KG1 (cell line): ENCODE results near the gene RIPK4.
"Not testable (repeated sequence)": the region's sequence is repeated elsewhere in the genome, so short reads cannot be mapped to it uniquely, and the experiment has no call there.

Experiments used
- DNase-seq: peaks from one replicate; lab custom pipeline; 2025; lab: John Stamatoyannopoulos, UW

RIPK4 gene

DNA sequence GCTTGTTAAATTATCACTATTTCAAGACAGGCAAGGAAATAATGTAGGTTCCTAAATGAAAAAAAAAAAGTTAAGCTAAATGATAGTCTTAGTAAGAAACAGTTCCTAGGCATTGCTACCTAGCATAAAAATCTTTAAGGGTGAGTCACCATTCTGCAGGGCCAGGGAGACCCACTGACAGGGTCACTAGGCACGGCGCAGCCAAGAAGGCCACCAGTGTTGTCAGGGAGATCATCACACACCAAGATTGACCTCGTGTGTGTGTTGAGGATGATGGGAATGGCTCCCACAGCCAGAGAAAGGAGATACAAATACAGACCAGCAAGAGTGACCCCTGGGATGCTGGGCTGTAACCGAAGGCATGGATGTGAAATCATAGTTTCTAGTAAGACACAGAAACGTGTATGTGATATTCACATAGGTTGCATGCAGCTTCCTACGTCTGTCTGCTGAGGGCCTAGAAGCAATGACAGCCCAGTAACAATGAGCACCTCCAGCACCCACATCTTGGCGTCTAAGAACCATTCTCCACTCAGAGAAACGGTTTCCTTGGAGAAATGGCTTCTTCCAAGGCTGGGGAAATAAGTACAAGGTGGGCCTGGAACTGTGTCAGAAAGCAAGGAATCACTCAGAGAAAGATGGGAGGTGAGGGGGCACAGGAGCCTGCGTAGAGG lies 29.1 kb downstream of the RIPK4 start:
- DNase-seq: no peak

DNA sequence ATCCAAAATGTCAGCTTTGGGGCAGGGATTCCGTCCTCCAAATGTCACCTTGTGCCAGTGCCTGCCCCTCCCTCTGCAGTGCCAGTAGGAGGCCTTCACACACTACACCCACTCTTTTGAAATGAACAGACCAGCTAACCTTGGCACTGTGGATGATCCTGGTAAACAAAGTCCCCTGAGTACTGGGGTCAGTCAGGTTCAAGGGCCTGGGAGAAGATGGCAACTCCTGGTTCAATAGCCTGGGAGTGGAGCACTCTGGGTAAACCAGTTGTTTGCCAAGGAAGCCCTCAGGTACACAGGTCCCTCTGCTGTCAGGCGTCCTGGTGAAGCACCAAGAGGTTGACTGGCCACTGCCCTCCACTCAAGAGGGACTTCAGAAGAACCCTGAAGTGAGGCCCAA lies 30.4 kb downstream of the RIPK4 start:
- no peak for DNase-seq

DNA sequence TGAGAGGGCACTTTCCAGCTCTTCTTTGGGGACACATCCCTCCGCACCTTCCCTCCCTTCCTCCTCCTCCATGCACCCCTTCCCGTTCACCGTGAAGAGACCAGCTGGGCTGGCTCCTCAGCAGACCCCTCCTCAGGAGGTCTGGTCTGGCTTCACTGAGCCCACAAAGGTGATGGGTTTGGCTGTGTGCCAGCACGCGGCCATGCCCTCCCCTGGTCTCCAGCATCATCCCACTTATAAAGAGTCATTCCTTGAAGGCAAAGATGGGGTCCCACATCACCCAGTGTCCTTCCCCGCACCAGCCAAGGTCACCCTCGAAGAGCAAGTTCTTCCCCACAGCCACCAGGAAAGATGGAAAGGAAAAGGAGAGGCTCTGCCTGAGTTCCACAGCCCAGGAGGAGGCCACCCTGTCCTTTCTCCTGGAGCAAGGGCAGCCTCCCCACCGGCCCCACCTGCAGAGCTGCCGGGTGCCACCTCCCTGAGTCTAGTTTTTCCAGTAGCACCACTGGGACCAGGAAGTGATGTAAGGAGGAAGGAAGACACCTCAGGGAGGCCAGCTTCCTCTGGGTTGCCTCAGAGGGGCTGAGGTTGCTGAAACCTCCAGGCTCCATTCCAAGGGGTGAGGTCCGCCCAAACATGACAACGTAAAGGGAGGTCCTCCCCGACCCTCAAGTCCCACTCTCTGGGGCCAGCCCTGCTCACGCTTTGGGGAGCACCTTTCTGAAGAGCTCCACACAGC lies 32.7 kb downstream of the RIPK4 start:
- DNase-seq: no peak

DNA sequence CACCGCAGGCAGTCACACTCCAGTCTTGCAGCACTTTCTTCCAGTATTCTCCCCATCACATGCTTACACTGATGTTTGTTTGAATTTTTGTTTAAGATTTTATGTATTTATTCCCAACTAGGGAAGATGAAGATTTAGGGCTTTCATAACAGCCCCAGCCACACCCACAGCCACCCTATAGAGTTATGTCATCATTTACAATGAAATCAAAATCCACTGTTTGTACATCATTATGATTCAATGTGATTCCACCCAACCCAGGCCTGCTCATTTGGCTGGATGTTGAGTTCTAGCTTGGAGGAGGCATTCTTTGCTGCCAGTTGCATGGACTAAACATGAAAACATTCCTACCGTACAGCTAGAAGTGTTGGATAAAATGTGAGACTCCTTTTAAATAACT lies 35.8 kb downstream of the RIPK4 start:
- DNase-seq: no peak

DNA sequence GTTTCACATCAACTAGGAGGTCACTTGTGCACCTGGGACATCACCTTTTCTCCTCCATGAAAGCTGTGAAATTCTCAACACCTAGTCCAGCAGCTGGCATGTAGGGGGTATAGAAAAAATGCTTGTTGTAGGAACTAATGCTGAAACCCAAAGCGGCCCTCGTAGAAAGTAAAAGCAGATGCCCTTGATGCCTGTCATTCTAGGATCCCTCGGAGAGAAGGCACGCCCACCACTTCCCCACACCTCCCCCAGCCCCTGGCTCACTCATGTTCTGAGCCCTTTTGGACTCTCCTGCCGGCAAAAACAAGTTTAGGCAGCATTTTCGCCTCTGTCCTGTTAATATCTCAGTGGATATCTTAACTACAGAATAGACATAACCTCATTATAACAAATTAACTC lies 36.5 kb downstream of the RIPK4 start:
- no peak for DNase-seq

DNA sequence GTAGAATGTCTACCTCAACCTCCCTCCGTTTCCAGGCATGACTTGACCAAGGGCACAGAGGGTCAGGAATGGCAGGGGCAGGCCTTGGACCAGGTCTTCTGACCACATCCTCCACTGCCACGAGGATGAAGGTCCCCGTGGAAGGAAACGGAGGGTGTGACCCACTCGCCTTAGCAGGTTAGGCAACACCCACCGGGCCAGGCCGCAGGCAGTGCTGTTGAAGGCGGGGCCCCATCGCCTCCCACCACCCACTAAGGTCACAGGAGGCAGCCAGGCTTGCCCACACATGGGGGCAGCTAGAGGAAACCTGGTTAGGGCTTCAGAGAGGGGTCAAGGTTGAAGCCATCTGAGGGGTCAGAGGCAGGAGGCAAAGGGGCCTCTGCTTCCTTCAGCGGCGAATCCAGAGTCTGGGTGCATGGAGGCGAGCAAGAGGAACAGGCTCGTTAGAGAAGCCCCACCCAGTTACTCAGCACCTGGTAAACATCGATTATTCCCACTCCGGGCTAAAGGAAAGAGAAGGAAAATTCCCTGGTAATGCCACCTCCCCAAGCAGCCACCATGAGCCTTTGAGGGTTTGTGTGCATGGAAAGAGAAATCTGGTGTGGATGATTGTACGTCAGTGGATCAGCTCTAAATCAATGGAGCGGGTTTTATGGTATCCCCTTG lies 37.0 kb downstream of the RIPK4 start:
- DNase-seq: no peak

DNA sequence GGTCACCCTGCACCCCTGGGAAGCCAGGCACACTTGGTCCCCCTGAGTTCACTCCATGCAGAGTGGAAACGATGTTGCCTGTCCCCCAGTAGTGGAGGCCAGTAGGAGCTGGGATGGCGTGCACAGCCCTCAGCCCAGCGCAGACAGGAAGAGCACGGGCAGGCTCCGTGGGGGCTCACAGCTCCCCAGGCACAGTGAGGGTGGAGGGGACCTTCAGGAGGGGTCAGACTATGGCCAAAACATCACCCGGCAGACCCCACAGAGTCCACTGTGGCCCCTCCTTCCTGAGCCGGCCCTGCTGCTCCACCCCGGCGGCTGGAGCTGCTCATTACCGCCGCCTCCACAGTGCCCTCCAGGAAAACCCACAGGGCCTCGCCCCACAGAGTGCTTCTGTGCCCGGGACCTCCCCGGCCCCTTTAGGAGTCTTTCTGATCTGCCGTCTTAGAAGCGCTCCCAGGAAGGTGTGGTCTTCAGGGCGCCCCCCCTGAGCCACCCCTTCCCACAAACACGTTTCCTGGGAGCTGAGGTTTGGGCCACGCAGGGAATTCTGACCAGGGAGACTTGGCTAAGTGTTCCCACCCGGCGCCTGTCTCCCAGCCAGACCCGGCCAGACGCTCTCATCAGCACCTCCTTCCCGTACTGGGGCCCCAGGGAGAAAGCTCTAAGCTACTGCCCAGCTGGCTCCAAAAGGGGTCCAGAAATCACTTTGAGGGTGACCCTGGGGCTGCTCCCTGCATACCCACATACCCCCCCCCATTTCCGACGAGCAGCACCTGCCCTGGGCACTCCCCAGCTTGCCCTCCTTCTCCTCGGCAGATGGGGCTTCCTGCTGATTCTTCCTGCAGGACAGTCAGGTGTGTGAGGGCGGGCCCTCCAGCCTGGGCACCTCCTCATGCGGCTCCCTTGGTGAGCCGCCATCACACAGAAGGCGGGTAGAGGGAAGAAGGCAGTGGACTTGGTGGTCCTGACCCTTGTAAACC lies 38.8 kb downstream of the RIPK4 start:
- DNase-seq: no peak

DNA sequence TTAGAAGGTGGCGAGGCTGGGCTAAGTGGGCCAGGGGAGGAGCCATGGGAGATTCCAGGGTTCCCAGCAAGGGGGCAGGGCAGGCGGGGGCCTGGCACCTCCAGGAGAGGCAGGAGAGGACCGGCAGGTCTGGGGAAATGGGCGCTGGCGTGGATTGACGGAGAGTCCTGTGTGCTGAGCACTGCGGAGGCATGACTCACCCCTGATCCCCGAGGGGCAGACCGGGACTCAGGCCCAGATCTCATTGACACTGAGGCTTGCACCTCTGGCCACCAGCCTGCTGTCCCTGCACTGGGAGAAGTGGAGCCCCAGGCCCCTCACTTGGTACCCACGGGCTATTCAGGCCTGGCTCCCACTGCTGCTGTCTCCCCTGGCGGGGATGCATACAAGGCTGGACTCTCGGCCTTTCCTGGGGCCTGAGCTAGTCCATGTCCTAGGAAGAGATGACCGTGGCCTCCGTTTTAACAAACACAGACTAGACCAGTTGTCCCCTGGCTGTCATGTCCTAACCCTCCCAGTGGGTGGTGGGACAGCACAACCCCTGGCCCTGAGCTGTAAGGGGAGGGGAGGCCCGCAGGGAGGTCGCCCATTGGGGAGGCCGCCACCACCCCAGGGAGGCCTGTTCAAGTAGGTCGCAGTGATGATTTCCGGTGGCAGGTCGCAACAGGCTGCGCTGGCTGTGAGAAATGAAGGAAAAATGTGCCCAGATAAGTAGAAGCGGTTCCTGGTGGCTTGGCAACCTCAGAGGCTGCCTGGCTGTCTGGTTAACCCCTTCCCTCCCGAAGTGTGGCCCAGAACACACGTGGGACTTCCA lies 39.7 kb downstream of the RIPK4 start:
- DNase-seq: no peak

DNA sequence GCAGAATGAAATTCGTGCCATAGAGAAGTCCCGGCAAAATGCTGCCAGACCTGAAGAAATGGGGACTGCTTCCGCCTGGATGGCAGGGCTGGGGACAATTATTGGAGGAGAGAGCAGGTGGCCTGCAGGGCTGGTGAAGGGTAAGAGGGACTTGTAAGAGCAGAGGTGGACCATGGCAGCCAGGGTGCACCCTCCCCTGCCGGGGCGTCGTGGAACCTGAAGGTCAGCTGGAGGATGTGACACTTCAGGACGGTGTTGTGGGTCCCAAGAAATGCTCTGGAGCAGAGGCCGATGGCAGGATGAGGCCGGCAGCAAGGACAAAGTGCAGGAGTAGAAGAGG lies 40.3 kb downstream of the RIPK4 start:
- no peak for DNase-seq

DNA sequence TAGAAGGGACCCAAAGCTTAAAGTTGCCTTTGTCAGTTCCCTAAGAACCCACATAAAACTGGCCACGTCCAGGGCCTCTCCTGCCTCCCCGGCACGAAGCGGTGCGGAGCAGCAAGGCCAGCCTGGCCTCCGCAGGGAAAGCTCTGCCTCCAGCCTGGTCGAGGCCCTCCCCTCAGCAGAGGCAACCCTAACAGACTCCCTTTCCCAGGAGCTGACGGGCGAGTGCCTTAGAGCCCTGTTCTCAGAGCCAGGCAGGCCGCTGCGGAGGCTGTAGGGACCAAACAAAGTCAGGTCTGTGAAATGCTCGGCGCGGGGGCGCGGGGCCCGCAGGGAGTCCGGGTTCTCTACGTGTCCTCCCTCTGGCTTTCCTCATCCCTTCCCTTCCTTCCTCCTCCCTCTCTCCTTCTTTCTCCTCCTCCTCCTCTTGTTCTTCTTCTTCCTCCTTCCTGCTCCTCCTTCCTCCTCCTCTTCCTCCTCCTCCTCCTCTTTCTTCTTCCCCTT lies 40.7 kb downstream of the RIPK4 start:
- DNase-seq: no peak

DNA sequence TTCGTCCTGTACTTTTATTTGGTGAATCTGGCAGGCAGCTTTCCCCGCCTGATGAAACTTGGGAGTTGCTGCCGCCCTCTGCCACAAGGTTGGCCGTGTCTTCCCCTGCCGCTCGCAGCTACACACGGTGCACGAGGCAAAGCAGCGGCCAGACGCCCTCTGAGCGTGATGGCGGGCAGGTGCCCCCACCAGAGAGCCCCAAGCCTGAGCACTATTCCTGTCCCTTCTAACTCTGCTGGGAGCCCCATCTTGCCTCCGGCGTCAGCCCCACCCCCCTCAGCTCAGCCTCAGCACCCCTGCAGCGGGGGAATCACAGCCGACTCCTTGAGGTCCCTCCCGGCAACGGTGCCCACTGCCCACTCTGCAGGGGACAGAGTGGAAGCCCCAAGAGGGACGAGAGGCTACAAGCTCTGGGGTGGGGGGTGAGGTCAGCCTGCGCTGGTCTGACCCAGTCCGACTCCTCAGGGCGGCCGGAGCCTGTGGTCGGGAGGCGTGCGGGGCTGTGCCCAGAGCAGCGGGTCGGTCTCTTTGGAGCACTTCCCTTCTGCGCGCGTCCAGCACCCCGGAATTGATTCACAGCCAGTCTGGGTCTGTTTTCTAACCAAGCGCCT lies 41.3 kb downstream of the RIPK4 start:
- DNase-seq: no peak

DNA sequence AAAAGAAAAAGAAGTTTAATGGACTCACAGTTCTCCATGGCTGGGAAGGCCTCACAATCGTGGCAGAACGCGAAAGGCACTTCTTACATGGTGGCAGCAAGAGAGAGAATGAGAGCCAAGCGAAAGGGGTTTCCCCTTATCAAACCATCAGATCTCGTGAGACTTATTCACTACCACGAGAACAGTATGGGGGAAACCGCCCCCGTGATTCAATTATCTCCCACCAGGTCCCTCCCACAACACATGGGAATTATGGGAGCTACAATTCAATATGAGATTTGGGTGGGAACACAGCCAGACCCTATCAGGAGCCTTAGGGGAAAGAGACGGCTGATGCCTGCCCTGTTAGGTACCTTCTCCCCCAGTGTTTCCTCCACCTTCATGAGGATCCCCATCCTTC lies 43.0 kb downstream of the RIPK4 start:
- not testable (repeated sequence) for DNase-seq

DNA sequence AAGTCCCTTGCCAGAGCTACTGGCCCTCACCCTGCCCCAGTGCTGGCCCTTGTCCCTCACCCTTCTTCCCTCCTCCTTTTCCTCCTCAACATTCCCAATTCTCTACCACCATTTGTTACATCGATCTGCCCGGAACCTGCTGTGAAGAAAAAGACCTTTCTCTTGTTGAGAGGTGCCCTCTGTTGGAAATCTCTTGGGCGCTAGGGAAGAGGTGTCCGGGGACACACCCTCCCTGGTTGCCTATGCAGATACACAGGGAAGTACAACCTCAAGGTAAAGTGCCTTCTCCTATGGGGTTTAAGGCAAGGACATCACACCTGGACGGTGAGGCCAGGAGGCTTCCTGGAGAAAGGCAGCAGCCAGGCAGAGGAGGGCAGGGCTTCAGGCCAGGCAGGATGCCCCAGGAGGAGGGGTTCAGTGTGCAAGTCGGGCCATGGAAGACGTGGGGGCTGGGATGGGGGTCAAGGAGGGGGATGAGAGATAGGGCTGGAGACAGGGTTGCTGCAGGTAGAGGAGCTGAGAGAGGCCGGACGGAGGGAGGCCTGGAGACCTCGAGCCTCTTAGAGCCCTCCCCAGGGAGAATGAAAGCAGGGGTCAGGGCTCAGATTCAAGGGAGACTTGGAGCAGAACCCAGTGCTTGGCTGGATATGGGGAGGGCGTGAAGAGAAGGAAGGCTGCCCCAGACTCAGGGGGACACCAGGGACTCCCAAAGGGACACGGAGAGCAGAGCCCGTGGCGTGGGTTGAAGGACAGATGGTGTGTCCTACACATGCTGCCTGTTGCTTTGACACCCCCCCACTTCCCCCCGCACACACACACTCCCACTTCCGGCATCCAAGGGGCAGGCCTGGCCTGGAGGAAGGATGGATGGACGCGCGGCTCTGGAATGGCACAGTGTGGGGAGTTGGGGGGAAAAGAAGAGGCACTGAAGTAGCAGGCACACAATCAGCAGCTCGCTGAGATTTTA lies 44.5 kb downstream of the RIPK4 start:
- no peak for DNase-seq

DNA sequence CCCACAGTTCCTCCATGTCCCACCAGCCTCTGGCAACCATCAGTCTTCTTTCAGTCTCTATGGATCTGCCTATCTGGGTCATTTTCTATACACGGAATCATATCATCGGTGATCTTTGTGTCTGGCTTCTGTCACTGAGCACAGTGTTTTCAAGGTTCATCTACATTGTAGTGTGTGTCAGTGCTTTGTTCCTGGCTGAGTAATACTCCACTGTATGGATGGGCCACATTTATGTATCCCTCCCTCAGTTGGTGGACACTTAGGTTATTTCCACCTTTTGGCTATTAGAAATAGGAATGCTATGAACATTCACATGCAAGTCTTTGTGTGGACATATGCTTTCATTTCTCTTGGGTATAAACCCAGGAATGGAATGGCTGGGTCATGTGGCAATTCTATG lies 46.6 kb downstream of the RIPK4 start:
- DNase-seq: no peak

DNA sequence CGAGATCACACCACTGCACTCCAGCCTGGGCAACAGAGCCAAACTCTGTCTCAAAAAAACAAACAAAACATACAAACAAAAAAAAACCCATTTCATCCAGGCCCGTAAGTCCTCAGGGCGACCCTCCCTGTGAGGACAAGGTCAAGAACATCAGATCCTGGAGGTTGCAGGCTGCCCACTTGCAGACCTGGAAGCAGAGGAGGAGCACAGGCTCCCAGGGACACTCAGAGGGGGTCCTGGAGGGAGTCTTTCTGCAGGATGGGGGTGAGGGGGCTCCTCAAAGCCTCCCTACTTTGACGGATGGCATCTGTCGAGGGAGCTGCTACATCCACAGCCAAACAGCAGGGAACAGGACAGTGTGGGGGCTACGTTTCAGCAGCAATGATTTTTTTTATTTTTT lies 47.2 kb downstream of the RIPK4 start:
- DNase-seq: no peak

DNA sequence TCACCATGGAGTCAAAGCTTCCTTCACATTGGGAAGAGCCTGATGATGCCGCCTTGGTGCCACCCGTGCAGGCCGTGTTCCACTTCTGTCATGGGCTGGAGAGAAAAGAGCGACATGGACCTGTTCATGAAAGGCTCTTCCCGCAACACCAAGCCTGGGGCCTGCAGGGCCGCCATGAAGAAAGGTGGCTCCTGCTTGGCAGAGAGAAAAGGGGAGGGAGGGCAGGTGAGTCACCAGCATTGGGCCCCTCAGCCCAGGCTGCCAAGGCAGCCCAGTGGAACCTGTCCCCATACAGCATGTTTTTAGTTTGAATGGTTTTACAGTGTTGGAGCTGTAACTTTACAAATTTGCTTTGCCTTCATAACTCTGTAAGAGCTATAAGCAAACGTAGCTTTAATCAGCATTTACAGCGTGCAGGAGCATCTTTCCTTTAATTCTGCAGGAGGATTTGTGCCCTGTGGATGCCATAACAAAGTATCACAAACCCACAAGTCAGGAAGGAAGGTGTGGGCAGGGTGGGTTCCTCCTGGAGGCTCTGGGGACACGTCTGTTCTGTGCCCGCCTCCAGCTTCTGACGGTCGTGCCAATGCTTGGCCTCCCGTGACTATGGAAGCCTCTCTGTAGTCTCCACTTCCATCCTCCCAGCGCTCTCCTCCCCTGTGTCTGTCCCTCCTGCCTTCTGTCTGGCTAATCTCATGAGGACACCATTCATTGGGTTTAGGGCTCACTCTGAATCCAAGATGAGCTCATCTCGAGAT lies 49.1 kb downstream of the RIPK4 start:
- no peak for DNase-seq

DNA sequence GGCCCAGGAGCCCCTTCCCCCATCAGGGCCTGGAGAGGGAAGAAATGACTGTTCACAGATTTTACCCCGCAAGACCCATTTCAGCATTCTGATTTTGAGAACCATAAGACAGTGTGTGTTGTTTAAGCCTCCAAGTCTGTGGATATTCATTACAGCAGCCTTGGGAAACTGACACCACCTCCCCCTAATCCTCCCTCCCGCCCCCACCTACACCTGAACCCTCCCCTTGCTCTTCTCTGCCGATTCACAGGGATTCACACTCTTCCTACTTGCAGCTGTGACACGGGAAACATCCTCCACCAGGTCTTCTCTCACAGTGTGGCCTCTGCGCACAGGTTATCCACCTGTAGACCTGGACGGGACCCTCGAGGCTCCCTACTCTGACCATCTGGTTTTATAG lies 50.1 kb downstream of the RIPK4 start:
- no peak for DNase-seq

DNA sequence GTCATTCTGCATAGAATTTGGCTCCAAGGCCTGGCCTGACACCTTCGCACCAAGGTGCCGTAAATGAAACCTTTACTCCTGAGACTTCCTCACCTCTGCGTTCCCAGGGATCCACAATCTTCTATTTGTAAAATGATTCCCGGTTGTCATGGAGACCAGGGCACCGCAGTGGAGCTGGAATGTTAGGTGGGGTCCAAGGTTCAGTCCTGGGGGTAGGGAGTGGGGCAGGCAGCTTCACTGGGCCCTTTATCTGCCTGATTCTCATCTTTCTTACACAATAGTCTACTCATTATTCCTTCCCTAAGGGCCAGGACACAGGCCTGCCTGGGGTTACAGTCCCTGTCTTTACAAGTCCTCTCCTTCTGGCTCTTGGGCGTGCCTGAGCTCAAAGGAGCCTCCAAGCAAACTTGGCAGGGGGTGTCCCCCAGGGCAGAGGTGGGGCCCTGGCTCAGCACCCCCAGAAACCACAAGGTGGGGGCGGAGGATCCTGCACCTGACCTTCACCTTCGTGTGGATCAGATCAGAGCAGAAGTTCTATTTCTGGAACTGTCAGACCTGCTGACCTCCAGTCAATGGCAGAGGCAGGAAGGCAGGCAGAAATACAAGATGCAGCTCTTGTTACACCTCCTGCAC lies 51.1 kb downstream of the RIPK4 start:
- no peak for DNase-seq
